Hematopoietic multipotent progenitor cell treated with erythropoietin and hydrocortisone succinate and interleukin-3 and kit ligand, for 6 days (in vitro differentiated cells): ENCODE measurements around the gene NCAM1.

Experiments used
- DNase-seq: peaks from one replicate; pipeline ENCODE4 v3.0.0-alpha.2; 2015

The NCAM1 gene

GRCh38 chr11:113213549-113213948 is 252.3 kb downstream of the NCAM1 start:
- no peak for DNase-seq

DNA sequence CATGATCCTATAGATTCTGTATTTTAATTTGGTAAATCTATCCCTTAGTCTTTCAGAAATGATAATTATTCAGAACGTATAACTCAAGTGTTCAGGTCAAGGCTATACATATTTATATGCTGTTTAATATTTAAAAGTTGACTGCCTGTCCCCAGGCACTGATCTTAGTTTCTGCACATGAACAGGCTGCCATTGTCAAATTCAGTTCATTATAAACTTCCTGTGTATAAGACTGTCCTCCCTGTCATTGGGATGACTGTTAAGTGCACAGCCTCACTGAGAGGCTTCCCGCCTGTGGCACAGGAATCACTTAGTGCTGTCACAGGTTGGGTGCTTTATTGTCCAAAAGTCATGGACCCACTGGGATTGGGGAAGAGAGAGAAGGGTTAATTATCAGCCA is 261.0 kb downstream of the NCAM1 start:
- DNase-seq, result no peak

DNA sequence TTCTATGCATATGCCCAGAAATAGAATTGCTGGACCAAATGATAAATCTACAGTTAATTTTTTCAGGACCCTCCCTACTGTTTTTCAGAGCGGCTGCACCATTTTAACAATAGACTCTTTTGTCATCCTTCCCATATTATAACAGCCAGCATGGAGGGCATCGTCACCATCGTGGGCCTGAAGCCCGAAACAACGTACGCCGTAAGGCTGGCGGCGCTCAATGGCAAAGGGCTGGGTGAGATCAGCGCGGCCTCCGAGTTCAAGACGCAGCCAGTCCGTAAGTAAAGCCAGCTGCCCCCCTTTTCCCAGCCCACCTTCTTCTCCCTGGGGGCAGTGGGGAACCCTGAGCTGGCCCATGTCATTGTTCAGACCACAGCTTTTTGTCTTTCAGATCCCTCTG is 273.7 kb downstream of the NCAM1 start:
- no peak for DNase-seq

DNA sequence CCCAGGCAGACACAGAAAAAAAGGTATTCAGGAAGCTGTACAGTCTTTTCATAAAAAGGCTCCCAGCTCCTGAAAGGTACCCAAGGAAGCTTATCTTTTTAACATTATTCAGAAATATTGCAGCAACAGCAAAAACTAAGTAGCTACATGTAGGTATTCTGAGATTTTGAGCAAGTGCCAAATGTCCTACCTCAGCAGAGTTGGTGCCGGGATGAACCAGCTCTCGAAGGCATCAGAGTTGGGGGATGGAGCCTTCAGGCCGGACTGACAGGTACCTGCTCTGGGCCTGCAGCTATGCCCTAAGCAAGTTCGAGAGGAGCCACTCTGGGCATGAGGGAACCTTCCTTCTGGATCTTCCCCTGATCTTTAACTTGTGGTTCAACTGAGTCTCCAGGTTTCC is 276.0 kb downstream of the NCAM1 start:
- DNase-seq, result no peak

DNA sequence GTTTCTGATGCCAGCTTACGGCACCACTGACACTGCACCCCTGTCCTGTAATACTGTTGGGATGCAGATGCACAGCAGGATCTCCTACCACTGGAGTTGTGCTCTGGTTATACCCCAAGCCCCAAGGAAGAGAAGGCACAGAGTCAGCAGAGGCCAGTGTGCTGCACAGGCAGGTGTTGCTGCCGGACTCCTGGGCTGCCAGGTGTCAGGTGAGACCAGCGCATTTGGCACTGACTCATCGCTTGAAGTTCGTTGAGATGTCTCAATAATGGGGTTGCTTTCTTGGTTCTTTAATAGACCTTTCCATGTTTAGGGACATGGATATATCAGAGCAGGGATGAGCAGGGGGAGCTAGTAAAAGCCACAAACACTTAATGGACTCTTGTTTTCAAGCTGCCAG is 277.5 kb downstream of the NCAM1 start:
- no peak for DNase-seq

- DNase-seq, result no peak
Observed at GRCh38 chr11:113240389-113240788, 279.2 kb downstream of the NCAM1 start.

DNA sequence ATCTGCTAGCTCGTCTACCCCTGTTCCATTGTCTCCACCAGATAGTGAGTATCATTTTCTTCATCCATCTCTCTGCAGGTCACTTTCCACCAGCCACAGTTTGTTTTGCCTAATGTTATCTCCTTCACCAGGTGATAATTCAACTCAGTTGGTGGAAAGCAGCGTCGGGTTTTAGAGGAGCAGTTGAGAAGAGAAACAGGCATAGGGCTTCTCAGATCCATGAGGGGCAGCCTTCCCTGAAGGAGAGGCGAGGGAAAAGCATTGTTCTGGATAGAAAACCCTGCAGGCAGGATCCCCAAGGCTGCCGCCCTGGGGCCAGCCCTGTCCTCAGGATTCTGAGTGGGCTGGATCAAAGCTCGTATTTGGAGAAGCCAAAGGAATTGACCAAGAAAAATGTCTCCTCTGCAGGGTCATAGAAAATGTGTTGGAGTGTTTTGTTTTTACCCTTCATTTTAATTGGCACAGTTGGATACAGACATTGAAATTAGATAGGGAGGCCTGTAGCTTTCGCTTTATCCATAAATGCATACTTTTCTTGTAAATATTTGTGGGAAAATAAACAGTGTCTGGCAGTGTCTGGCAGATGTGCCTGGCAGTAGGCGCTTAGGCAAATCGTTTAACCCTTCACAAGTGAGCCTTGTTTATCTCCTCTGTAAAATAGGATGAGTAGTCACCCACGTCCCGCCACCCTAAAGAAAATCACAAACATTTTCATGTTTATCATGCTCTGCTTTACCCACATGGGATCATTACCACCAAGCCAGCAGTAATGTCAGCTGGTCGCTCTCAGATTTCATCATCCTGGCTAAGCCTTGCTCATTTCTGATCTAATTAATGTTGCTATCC is 279.8 kb downstream of the NCAM1 start:
- DNase-seq, result no peak

- no peak for DNase-seq
Observed at GRCh38 chr11:113241636-113242054, 280.4 kb downstream of the NCAM1 start.

GRCh38 chr11:113242060-113242459 is 280.8 kb downstream of the NCAM1 start:
- DNase-seq, result no peak

GRCh38 chr11:113242767-113243397 is 281.7 kb downstream of the NCAM1 start:
- DNase-seq, result no peak

GRCh38 chr11:113243696-113244095 is 282.5 kb downstream of the NCAM1 start:
- no peak for DNase-seq

GRCh38 chr11:113245216-113245615 is 284.0 kb downstream of the NCAM1 start:
- DNase-seq, result no peak

DNA sequence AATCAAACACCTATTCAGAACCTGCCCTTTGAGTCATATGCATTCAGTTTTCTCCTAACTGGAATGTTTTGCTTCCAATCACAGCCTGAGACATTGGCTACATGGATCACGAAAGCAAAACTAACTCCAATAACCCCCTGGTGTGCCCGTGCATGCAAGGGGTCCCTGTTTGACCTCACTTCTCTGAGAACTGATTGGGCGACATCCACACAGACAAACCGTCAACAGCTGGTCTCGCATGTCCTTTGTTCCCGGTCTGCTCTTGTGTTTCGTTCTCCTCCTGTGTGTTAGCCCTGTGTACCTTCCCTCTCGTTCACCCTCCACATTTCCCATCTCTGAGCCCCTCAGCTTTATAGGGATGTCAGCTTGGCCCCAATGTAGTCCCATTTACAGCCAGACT is 286.0 kb downstream of the NCAM1 start:
- DNase-seq, result no peak

DNA sequence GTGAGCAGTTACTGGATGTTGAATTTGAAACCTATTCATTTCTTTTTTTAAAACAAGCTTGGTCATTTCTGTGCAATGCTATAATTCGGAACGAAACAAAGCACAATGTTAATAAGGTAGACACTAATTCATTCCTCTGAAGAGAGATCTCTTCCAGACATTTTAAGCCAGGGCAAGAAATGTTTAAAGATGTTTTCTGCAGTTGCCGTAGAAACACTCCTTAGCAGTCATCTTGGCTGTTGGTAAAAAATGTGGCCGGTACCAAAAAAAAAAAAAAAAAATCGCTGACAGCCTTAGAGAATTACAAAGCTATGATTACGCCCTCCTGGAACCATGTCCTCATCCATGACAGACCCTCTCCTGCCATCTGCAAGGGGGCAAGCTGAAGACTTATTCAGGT is 286.7 kb downstream of the NCAM1 start:
- DNase-seq, result no peak

- no peak for DNase-seq
Observed at GRCh38 chr11:113248702-113249490, 287.7 kb downstream of the NCAM1 start.

- peak; percentile 22 for DNase-seq
Observed at GRCh38 chr11:113249491-113249763, 288.2 kb downstream of the NCAM1 start.

DNA sequence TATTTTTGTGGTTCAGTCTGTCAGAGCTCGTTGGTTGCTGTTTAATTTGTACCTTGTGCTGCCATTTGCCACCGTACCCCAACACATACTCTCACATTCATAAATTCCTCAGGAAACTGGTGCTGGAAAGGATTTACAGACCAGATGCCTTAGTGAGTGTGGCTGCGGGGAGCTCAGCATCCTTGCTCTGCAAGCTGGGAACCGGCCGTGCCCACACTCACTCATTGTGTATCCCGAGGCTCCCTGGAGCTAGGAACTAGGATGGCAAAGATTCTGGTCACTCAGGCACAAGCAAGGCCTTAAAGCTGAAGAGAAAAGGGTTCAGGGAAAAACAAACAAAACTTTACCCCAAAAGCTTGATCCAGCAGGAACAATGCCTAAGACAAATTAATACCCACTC is 288.6 kb downstream of the NCAM1 start:
- DNase-seq, result no peak

- DNase-seq, result no peak
Observed at GRCh38 chr11:113251281-113251680, 290.1 kb downstream of the NCAM1 start.

- DNase-seq, result no peak
Observed at GRCh38 chr11:113253406-113253805, 292.2 kb downstream of the NCAM1 start.

GRCh38 chr11:113255096-113255495 is 293.9 kb downstream of the NCAM1 start:
- no peak for DNase-seq

- DNase-seq, result no peak
Observed at GRCh38 chr11:113255741-113256140, 294.5 kb downstream of the NCAM1 start.

- no peak for DNase-seq
Observed at GRCh38 chr11:113256431-113257202, 295.4 kb downstream of the NCAM1 start.

GRCh38 chr11:113260096-113260425 is 298.8 kb downstream of the NCAM1 start:
- no peak for DNase-seq
